ENCODE results near the gene AFAP1.

The AFAP1 gene

GRCh38 chr4:7799306-7799705, 140.4 kb downstream of the AFAP1 start:
- no peak for DNase-seq

GRCh38 chr4:7798178-7798995, 141.3 kb downstream of the AFAP1 start:
- no peak for DNase-seq

DNA sequence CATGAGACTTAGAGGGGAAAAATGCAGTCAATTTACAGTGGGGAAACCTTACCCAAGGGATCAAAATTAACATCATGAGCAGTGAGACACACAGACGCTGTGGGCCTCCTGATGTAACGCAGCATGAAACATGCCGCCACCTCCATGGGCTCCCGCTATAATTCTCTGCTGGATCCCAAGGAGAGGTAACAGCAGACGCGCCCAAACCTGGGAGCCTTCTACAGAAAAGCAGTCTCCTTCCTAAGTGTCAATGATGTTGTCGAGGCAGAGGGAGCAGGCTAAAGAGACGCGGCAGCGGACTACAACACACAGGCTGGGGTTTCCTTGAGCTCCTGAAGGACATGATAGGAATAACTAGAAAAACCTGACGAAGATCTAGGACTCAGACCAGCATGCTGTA, 142.3 kb downstream of the AFAP1 start:
- no peak for DNase-seq

DNA sequence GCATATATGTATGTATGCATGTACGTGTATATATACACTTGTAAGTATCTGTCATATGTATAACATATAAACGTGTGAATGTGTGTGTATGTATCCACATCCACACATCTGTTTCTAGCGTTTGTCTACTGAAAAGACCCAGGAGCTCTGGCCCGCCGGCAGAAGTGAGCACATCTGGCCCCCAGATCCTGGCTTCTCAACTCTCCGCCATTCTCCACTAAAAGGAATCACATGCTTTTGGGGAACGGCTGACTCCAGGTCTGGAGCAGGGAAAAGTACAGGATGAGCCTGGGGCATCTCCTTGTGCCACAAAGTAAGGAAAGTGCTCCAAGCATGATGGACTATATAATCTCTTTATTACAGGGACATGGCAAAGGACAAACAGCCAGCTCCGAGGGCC, 143.7 kb downstream of the AFAP1 start:
- DNase-seq: no peak

- no peak for DNase-seq
These were observed 146.5 kb downstream of the AFAP1 start for GRCh38 chr4:7793186-7793585.

DNA sequence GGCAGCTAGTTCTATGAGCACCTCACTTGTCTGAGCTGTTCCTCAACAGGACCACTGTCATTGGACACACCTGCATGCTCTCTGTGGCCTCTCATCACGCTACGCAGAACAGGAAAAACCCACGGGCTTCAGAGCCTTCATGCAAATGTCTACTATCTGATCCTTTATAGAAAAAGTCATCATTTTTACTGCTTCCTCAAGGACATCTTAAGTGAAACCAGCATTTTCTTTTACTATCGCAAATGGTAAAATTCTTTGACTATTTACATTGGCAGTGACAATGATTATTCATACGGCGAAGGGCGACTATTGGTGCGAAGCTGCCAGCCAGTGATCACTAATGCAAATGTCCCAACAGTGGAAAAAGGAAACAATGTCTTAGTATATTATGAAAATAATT, 147.0 kb downstream of the AFAP1 start:
- no peak for DNase-seq

DNA sequence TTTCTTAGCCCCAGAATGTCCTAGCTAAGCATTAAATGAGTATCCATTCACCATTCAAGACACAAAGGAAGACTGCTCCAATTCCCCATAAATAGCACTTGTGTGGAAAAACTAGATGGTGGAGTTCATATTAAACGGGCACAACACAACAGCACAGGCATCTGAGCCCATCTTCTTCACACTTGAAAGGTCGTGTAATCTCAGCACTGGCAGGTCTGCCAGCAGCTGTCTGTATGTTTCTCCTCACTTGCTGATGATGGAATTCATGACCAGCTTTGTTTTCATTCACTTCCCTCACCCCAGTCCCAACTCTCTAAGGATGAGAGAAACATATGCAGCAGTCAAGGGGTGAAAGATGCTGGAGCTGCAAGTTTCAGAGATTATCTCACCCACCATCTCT, 148.7 kb downstream of the AFAP1 start:
- no peak for DNase-seq

DNA sequence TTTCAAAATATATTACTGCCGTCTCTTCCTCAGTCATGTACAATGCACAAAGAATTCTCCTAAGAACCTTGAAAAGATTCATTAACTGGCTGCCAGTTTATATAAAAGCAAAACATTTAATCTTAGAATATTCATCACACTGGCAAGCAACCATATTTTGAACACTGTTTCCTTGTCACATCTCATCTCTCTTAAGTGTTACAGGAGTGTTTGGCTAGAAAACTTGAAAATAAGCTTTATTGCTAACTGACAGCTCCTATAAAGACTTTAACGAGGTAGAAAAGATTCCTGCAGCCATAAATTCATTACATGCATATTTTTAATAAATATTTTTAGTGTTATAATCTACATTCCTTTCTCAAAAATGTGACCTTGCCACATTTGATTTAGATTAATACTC, 149.6 kb downstream of the AFAP1 start:
- DNase-seq: no peak

DNA sequence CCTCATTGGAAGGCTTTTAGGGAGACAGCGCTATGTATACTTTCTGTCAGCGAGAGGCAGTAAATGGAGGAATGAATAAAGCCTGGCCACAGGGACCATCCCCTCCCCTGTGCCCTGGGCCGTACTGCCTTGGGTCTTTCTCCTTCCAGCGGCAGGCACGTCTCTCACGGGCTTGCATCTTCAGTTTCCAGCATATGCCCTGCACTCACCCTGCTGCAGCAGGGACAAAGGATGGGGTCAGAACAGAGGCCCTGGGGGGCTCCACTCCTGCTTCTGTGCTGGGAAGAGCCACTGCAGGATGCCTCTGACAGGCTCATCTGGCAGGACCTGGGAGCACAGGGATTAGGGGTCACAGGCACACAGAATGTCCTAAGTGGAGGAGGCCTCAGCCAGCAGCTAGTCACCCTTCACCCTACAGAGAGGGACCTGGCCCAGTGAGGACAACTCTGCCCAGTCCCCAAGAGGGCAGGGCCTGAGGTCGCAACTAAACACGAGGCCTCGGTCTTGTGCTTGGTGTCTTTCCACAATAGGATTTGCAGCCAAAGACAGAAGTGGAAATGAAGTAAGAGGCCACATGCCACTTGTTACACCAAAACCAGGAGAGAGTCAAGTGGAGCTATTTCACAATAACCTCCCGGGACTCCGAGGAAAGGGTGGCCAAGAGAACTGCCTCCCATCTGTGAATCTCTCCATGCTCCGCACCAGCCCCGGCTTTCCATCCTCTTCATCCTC, 150.8 kb downstream of the AFAP1 start:
- no peak for DNase-seq

DNA sequence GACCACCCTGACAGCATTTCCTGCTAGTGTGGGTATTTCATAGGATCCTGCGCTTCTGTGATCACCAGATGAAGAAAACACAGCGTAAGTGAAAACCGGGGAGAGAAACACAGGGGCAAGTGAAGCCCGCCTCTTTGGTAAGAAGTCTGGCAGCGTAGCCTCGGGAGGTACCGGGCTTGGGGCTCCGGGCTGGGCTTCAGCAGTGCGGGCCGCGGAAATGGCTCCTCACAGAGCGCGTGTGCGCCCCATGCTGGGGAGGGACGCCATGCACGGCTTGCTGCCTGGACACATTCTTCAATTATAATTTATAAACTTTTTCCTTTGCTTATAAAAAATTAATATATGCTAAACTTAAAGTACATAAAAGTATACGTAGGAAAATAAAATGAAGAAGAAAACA, 151.5 kb downstream of the AFAP1 start:
- no peak for DNase-seq

- DNase-seq: no peak
These were observed 151.9 kb downstream of the AFAP1 start for GRCh38 chr4:7787681-7788141.

GRCh38 chr4:7787067-7787466, 152.6 kb downstream of the AFAP1 start:
- no peak for DNase-seq

DNA sequence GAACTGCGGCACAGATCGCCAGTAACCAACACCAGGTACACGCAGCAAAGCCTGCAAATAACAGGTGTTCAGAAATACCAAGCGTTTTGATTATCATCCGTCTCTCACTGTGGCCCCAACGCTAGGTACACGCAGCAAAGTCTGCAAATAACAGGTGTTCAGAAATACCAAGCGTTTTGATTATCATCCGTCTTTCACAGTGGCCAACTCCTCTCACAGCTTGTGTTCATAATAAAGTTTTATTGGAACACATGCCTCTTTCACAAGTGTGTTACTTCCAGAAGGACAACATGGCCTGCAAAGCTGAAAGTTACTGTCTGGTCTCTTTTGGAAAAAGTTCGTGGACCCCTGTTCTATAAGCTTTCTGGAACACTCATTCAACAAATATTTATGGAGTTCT, 153.1 kb downstream of the AFAP1 start:
- DNase-seq: no peak

GRCh38 chr4:7786040-7786439, 153.6 kb downstream of the AFAP1 start:
- DNase-seq: no peak

DNA sequence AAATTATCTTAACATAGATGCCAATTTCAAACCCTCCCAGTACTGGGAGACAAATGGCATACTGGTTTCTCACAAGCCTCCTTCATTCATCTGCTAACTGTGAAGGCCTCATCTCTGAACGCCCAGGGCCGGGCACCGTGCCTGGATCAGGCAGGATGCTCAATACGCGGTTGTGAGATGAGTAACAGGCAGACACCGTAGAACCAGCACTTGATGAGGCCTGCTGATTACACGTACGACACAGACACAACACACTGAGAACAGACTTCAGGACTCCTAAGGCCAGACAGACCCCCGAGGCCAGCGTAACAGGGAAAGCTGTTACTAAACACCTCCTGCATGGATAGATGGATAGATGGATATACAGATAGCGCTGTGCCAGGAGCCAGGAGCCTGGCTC, 154.6 kb downstream of the AFAP1 start:
- DNase-seq: no peak

DNA sequence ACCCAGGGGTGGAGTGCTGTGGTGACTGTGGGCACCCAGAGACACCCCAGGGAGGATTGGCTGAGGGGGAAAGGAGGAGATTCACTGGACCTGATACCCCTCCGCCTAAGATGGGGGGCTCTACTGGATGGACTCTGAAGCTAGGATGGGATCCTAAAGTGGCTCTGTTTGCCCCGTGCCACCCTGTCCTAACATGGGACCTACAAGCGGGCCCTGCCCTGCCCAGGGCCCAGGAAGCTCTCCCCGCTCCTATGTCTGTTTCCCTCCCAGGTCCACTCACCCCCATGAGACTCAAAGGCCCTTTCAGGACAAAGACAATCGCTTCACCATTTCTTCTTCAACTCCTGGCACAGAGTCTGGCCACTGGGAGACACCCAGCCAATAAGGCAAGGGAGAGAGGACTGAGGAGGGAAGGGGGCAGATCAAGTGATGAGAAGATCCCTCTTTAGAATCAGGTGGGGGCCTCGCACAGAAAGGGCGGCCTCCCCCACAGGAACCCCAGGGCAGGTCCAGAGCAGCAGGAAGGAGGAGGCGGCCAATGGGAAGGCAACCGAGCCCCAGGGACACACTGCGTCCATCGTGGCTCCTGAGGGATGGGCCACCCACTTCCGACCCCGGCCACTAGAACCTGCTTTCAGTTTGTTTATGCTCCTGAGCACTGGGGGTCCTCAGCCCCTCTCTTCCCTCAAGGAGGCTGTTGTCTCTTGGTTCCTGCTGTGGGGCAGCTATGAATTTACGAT, 155.4 kb downstream of the AFAP1 start:
- DNase-seq: no peak

GRCh38 chr4:7783541-7783940, 156.1 kb downstream of the AFAP1 start:
- DNase-seq: no peak

DNA sequence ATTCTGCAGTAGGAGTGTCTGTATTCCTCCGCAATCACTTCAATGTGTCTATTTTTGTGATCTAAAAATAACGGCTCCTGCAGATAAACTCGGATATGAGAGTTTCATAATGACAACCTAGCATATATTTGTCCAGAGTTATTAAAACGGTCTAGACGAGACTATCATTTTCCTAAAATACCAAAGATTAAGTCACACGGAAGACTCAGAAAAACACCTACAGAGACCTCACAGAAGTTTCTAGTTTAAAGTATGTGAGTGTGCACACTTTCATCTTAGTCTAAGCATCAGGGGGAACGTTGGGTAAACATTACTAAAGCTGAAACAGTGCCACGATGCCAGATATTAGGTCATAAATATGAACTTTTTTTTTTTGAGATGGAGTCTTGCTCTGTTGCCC, 156.9 kb downstream of the AFAP1 start:
- DNase-seq: no peak

GRCh38 chr4:7781993-7782392, 157.7 kb downstream of the AFAP1 start:
- DNase-seq: no peak

DNA sequence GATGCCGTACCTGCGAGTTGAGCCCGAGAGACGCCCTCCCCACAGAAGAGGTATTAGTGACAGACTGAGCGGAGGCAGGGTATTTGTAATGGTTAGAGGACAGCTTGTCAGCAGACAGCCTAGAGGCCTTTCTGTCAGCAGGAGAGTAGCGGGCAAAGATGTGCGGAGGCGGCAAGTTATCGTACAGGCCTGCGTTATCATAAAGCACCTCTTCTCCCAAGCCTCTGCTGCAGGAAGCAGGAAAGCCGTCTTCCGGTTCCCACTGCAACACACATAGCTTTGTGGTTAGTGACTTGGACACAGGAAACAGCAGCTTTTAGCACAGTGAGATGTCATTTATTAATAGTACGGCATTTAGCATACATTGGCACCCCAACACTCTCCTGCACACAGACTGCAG, 158.3 kb downstream of the AFAP1 start:
- DNase-seq: no peak

DNA sequence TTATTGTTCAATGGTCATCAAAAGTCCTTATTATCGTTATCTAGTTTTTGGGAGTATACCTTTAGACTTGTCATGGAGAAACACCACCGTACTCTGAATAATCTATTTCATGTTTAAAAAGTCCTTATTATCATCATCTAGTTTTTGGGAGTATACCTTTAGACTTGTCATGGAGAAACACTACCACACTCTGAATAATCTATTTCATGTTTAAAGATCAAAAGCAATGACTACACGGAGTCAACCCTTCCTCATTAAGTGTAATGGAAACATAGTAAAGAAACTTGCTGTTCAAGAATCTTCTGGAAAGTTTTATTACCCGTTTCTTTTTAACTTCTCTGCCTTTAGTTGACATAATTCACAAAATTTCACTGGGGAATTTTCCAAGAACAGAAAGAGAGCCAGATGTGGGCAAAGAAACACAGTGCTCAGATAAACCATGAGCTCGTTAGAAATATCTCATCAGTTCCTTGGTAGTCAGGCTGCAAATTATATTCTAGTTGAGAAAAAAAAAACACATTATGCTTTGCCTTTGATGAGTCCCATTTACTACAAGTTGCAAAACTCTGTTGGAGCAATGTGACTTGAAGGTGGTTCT, 158.8 kb downstream of the AFAP1 start:
- DNase-seq: no peak

DNA sequence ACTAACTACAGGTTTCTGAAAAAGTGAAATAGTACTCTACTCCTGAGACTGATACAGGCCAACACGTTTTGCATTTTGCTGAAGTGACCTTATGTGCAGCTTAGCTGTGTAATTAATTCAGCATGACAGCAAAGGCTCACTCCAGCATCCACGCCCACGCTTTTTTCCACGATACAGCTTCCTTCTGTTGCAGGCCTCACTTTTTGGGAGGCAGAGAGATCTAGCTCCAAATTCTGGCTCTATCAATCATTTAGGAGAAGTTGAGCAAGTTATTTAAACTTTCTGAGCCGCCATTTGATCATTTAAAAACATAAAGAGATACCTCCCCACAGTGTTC, 160.3 kb downstream of the AFAP1 start:
- DNase-seq: no peak

Measured in NCI-H2171 (cell line).